SK-MEL-5 (cell line): Measurements from ENCODE around the gene RBBP7. TPM values are rescaled to one million over a fixed set of nuclear protein-coding genes. Genes with fewer than 3 reads are reported as not detected.
A peak's percentile ranks its signal among the peaks of the same experiment; 100 is the strongest.

Experiments
- DNase-seq: peaks from one replicate; pipeline ENCODE4 v3.0.0-alpha.2; 2016; ENCODE audit warnings: low read depth, low spot score
- in situ Hi-C: cut with HindIII; loops from 2 replicates; pipeline ENCODE4 v1.10.0; 2016; ENCODE audit warnings: low sequenced_read_pairs, high pct_unique_total_duplicates, low pct_unique_long_range_greater_than_20kb
- polyA plus RNA-seq, 2 experiments: library from polyadenylated mRNA; depleted of rRNA; stranded (reverse); fragments of >200 nt; gene quantifications; 2 replicates each; pipeline ENCODE4 v1.2.3, GENCODE V29; 2015
- total RNA-seq: library from RNA; depleted of rRNA; stranded (reverse); fragments of >200 nt; shearing (Covaris generic); gene quantifications from 2 replicates; pipeline ENCODE4 v1.2.3, GENCODE V29; 2014; rRNA removed

The RBBP7 gene
- 101 and 107 TPM in 2 replicates for total RNA-seq
- polyA plus RNA-seq (2015; cell fraction: cytosol; rRNA removed): 109 and 112 TPM in 2 replicates
- 225 and 230 TPM in 2 replicates for polyA plus RNA-seq (2015; cell fraction: nucleus; rRNA removed)

DNA sequence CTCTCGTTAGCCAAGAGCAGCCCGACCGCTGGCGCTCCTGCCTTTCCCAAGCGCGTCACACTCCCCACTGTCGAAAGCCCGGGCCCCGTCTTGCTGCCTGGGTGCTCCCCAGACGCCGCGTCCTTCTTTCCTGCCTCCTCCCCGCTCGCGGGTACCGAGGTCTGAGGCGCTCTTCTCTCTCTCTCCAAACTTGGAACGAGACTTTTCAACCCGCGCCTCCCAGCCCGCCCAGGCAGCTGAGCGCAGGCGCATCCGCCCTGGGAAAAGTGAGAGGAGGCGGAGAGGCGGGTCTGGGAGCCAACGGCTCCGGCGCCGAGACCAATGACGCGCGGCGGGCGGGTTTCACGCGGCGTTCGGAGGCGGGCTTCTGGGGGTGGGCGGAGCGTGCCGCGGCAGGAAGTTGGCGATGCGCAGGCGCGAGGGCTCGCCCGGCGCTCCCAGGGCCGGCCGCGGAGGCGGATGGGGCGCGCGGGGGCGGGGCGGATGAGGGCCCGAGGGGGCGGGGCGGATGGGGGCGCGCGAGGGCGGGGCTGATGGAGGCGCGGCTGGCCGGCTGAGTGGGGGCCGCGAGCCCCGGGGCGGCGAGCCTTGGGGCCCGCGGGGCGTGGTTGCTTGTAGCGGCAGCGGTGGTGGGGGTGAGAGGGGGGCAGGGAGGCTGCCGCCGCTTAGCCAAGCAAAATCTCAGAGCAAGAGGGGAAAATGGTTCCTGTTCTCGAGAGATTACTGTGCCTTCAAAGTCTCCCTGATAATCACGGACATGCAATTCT is at the start of gene RBBP7:
Gene RBBP7 (minus strand): TSS at position 268 of the 767 bp plus-strand sequence. CDS start 309 bp downstream, outside the sequence.
- peak; percentile 86 for DNase-seq
- in situ Hi-C loops: no loop called here

DNA sequence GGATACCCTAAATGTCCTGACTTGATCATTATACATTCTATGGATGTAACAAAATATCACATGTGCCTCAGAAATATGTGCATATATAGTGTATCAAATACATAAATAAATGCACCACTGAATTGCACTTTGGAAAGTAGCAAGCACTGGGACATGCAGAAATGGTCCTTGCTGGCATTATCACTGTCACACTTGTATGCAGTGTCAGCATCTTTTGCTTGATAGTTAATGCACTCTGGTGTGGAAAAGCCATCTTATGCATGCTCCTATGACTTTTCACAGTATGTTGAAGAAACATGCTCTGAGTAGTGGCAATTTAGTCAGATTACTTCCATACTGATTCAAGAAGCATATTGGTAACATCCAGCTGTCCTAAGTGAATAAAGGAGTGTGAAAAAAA is 48.8 kb upstream of the RBBP7 start:
- in situ Hi-C loops: no loop called here
- no peak for DNase-seq

DNA sequence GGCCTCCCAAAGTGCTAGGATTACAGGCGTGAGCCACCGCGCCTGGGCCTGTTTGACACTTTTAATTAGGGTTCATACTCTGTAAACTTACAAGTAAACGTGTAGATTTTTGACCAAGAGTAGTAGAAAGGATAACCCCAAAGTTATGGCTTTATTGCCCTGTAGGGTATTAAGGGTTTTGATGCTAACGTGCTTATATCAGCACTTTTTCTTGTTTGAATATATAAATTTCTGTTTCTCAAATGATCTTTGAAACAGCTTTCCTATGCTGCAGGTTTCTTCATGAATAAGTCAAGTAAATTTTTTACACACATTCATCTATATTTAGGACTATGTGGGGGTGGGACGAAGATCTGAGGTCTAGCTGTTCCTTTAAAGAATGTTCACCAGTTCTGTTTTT is 47.0 kb upstream of the RBBP7 start:
- no peak for DNase-seq
- in situ Hi-C loops: no loop called here

DNA sequence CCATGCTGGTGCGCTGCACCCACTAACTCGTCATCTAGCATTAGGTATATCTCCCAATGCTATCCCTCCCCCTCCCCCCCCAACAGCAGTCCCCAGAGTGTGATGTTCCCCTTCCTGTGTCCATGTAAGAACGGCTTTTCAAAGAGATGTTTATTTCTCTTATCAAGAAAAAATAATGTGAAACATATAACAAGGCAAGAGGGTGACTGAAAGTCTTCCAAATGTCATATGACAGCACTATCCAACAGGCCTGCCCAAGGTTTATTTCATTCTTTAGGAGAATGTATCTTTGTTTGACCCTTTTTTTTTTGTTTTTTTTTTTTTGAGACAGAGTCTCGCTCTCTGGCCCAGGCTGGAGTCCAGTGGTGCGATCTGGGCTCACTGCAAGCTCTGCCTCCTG is 46.4 kb upstream of the RBBP7 start:
- DNase-seq: no peak
- in situ Hi-C loops: no loop called here

DNA sequence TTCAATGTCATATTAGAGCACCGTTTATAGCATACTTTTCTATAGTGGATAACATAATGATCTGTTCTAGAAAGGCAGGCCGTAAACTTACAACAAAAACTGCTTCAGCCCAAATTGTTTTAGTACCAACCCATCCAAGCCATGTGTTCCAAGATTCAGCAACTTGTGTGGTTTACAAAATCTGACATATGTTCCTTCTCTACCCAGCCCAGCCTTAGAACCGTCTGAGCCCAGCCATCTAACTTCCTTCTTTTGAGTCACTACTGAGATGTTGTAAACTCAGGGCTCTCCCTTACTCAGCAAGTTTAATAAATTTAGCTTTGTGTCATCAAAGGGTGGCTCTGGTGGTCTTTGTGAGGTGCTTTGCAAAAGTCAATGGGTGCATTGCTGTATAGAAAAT is 43.9 kb upstream of the RBBP7 start:
- in situ Hi-C loops: no loop called here
- DNase-seq: no peak

DNA sequence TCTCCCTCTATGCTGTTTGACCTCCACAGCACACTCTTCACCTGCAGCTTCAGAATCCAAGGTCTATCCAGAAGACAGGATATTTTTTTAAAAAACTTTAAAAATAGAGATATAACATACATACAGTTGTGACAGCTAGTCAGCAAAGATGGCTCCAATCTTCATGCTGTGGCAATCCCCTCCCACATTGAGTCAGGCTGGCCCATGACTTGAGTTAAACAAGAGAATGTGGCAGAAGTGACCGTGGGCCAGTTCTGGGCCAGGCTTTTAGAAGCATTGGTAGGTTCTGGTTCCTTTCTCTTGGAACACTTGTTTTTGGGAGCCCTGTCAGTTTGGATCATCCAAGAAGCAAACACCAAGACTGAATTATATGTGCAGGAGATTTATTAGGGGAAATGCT is 40.2 kb upstream of the RBBP7 start:
- DNase-seq: no peak
- in situ Hi-C loops: no loop called here

DNA sequence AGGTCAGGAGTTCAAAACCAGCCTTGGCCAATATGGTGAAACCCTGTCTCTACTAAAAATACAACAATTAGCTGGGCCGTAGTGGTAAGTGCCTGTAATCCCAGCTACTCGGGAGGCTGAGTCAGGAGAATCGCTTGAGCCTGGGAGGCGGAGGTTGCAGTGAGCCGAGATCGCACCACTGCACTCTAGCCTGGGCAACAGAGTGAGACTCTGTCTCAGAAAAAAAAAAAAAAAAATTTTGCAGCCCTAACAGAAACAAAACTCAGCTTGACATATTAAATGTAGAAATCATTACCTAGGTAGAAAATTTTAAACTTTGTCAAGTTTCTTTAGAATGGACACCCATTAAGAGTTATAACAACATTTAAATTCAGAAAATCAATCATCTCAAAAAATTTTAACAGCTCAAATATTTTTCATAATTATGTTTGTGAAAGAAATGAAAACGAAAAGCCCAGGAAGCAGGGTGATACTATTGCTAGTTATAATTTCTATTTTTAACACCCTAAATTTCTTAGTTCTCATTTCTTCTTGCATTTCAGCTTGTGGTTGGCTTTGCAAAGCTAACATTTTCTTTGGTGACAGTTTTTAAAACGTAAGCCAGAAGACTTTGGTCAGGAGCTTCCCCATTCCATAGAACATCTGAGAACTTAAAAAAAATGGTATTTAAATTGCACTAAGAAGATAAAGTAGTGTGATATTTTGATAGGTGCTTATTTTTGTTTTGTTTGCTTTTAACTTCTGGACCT is 33.3 kb upstream of the RBBP7 start:
- in situ Hi-C loops: no loop called here
- DNase-seq: no peak

DNA sequence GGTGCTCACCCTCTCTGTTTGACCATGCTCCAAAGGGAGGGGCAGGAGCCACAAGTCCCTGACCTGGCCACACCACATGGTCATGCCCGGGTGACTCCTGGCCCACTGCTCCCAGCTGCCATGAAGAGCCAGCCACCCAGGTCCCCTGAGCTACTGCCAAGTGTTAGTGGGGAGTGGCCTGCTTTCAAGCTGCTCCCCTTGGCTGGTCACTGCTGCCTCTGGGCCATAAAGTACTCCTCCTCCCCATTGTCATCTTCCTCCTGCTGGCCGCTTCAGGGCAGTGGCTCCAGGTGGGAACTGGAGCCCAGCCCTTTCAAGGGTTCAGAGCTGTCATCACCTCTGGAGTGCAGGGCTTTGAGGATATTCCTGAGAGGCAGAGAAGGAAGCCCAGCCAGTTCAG is 27.3 kb upstream of the RBBP7 start:
- no peak for DNase-seq
- in situ Hi-C loops: no loop called here

DNA sequence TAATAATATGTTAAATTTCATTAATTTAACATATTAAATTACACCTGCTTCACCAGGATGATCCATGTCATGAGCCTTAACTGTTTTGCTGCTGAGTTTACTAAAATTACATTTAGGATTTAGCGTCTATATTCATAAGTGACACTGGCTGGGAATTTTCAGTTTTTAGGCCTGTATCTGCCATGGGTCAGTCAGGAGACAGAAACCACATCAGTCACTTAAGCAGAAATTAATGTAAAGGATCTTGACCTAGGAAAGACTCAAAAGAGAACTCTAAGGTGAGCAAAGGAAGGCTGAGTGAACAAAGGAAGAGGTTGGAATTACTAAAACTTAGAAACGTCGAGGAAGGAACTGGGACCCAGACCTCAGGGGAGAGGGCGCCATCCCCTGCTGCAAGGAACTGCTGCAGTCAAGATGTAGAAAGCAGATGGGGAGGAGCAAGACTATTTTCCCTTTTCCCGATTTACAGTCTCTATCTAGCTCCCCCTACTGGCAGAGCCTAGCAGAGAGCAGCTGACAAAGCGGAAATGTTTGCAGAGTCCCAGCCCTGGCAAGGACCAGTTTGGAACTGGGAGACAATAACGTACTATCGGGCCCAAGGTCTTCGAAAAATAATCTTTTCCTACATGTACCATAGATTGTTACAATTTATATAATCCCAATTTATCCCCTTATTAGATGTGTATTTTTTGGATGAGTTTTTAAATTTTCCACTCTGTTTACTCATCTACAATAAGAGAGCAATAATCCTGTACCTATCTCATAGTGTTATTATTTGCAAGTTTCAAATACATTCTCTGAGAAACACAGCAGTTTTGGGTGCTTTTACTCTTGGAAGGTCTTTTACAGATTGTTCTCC is 22.6 kb upstream of the RBBP7 start:
- in situ Hi-C loops: no loop called here
- DNase-seq: peak; percentile 90

DNA sequence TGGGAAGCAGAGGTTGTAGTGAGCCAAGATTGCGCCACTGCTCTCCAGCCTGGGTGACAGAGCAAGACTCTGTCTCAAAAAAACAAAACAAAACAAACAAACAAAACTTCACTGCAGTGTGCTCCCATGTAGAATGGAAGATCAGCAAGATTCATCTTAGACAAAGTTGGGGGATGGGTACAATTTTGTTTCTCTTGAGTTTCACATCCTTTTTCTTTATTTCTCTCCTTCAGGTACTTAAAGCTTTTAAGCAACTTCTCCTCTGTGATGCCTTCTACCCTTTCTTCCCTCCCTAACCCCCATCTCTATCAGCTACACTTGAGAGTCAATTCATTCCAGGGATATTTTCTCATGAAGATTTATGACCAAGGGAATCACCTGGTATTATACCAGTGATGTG is 15.5 kb upstream of the RBBP7 start:
- no peak for DNase-seq
- in situ Hi-C loops: no loop called here

DNA sequence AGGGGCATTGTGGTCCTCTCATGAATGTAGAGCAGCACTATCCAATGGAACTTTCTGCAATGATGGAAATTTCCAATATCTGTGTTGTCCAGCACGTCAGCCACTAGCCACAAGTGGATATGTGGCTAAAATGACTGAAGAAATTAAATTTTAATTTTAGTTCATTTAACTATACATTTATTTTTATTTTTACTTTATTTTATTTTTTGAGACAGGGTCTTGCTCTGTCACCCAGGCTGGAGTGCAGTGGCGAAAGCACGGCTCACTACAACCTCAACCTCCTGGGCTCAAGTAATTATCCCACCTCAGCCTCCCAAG is 13.3 kb upstream of the RBBP7 start:
- in situ Hi-C loops: no loop called here

DNA sequence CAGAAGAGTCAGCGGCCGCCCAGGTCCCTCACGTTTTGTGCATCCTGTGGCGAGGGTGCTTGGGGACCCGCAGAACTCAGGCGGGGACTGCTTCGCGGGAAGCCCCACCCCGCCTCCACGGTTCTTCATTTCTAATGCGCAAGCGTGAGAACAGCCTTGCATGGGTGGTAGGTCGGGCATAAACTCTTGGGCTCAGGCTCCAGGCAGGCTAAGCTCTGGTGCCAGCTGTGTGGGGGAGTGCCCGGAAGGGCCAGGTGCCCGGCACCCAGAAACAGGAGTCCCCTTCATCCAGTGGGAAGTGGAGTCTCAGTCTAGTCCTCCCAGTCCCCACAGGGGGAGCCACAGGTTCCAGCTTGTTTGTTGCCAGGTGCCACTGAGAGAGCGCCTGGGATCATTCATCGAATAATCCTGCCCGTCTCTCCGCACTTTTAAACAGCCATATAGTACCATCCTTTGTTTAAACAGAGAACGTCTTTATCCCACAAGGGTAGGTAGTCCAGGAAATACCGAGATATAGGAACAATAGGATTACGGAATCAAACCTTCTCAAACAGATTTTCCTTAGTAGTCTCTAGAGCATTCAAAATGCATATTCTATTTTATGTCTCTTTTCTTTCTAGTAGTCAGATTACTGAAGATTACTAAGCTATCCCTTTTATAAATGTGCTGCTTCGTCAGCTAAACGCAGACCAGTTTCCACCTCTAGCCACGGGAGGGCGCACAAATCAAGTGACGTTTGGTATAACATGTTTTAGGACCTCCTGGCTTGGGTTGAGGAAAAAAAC is 12.7 kb upstream of the RBBP7 start:
- in situ Hi-C loops: no loop called here
- peak; percentile 81 for DNase-seq

More for the DNA sequence above, 13.3 kb upstream of the RBBP7 start:
- no peak for DNase-seq

DNA sequence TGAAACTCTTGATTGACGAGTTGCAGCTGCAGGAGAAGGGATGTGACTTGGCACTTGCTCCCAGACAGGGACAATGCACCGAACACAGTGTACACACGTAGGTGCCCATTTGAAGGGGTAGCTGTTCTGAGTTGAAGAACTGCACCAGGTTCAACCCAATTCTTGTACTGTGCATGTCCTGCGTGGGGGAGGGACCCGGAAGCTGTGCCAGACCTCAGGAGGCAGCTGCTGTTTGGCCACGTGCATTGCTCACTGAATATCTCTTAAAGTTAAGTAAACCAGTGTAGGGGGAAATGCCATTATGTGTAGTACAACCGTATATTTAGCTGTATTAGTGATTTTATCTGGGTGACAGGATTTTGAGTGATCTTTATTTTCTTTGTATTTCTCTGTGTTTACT is 12.0 kb upstream of the RBBP7 start:
- DNase-seq: peak; percentile 43
- in situ Hi-C loops: no loop called here

DNA sequence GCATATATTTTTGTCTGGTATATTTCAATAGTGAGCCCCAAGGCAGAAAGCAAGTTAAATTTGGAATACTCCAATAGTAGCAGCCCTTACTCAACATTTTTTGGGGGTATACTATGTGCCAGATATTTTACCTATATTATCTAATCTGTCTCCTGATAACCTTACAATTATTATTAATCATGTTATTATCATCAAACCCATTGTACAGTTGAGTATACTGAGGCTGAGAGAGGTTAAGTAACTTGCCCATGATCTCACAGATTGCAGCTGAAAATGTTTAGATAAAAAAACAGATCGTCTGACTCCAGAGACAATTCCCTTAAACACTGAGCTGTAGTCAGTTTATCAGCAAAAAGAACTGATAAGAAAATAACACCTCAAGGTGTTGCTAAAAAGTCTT is 6.5 kb upstream of the RBBP7 start:
- in situ Hi-C loops: no loop called here
- DNase-seq: no peak

DNA sequence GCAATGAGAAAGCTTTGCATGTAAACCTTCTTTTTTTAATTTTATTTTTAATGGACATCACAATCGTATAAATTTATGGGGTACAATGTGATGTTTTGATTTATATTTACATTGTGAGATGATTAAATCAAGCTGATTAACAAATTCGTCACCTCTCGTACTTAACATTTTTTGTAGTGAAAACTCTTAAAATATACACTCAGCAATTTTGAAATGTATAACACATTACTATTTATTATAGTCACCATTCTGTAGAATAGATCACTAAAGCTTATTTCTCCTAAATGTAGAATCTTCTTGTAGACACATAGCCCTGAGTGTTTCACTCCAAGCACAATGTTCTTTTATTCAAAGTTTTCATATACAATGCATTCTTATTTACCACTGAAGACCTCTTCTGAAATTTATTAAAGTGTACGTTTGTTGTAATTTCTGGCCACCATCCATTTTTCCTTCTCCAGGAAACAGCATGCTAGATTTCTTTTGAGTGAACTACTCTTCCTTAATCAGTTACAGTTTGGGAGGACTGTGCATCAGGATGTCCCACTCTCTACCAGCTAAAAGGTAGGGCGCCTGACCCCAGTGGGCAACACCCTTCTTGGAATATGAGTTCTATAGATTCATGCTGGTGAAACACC is 4.4 kb upstream of the RBBP7 start:
- peak; percentile 50 for DNase-seq
- in situ Hi-C loops: no loop called here

DNA sequence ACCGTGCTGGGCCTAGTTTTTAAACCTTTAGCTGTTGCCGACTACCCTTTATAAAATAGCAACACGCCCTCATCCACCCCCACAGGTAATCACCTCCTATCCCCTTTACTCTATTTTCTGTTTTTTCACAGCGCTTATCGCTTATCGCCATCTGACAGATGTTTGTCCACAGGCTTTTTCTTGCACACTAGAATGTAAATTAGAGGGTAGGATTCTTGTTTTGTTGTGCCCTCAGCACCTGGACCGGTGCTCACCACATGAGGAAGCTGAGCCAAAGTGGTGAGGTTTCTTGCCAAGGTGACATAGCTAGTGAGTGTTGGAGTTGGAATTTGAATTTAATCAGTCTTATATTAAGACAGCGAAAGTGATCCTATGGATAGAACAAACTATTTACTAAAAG is 2.9 kb upstream of the RBBP7 start:
- in situ Hi-C loops: no loop called here
- DNase-seq: no peak
